HL-60/S4 treated with phorbol 12-myristate 13-acetate at 8.2 ng/mL for 4 days and 3 days (cell line): Measurements from ENCODE around the gene RTP4.
"Not testable (repeated sequence)": the region's sequence is repeated elsewhere in the genome, so short reads cannot be mapped to it uniquely, and the experiment has no call there.

Experiments
- in situ Hi-C: fragments of 300-500 bp; cut with MboI; formaldehyde crosslinking; loops from 2 replicates; pipeline ENCODE4 v1.15.0; 2022; ENCODE audit warnings: low sequenced_read_pairs

The RTP4 gene

GRCh38 chr3:187367561-187368103, 553 bp upstream of the RTP4 start:
- in situ Hi-C loops, result no loop called here

GRCh38 chr3:187369089-187369447, 883 bp downstream of the RTP4 start:
- in situ Hi-C loops, result no loop called here

- in situ Hi-C loops, result no loop called here
Measured at GRCh38 chr3:187370051-187370450, 1.9 kb downstream of the RTP4 start.

- in situ Hi-C loops, result no loop called here
Measured at GRCh38 chr3:187375581-187375980, 7.4 kb downstream of the RTP4 start.

- in situ Hi-C loops, result no loop called here
Measured at GRCh38 chr3:187377842-187378241, 9.7 kb downstream of the RTP4 start.

- in situ Hi-C loops, result no loop called here
Measured at GRCh38 chr3:187382609-187383151, 14.5 kb downstream of the RTP4 start.

- in situ Hi-C loops, result no loop called here
Measured at GRCh38 chr3:187383246-187383645, 15.1 kb downstream of the RTP4 start.

GRCh38 chr3:187385296-187385695, 17.1 kb downstream of the RTP4 start:
- in situ Hi-C loops, result no loop called here

GRCh38 chr3:187396661-187397060, 28.5 kb downstream of the RTP4 start:
- in situ Hi-C loops, result no loop called here

- in situ Hi-C loops, result no loop called here
Measured at GRCh38 chr3:187398955-187399354, 30.8 kb downstream of the RTP4 start.

- in situ Hi-C loops, result no loop called here
Measured at GRCh38 chr3:187400756-187401155, 32.6 kb downstream of the RTP4 start.

- in situ Hi-C loops, result no loop called here
Measured at GRCh38 chr3:187401856-187402255, 33.7 kb downstream of the RTP4 start.

- in situ Hi-C loops, result no loop called here
Measured at GRCh38 chr3:187403768-187404288, 35.6 kb downstream of the RTP4 start.

GRCh38 chr3:187406927-187407326, 38.7 kb downstream of the RTP4 start:
- in situ Hi-C loops, result no loop called here

- in situ Hi-C loops, result not testable (repeated sequence)
Measured at GRCh38 chr3:187411991-187412781, 44.0 kb downstream of the RTP4 start.
